ENCODE measurements around the gene ACOX3.
"Not testable (repeated sequence)": the region's sequence is repeated elsewhere in the genome, so short reads cannot be mapped to it uniquely, and the experiment has no call there.

DNA sequence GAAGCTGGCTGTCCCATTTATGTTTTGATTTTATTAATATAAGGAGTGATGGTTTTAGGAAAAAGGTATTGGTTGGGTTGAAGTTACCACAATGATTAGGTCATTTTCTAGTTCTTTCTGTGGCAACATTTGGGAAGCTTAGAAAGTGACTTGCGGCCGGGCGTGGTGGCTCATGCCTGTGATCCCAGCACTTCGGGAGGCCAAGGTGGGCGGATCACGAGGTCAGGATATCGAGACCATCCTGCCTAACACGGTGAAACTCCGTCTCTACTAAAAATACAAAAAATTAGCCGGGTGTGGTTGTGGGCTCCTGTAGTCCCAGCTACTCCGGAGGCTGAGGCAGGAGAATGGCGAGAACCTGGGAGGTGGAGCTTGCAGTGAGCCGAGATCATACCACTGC, 54.4 kb downstream of the ACOX3 start:
- TF ChIP-seq RAD21 (conservative IDR thresholded peaks at IDR 0.05 in 1 of 2, IDR thresholded peaks at IDR 0.05 in 1 of 2); HDAC2 (IDR thresholded peaks at IDR 0.05); RFX5 (IDR thresholded peaks at IDR 0.05); HMGXB4 (CRISPR knock-in tag; IDR thresholded peaks at IDR 0.05; ENCODE audit: borderline replicate concordance); POLR2A (IDR thresholded peaks at IDR 0.05; ENCODE audit: low read length); FOSL2 (IDR thresholded peaks at IDR 0.05); FOSL2 (CRISPR knock-in tag; IDR thresholded peaks at IDR 0.05): not testable (repeated sequence)
- TF ChIP-seq, protein P1, sequence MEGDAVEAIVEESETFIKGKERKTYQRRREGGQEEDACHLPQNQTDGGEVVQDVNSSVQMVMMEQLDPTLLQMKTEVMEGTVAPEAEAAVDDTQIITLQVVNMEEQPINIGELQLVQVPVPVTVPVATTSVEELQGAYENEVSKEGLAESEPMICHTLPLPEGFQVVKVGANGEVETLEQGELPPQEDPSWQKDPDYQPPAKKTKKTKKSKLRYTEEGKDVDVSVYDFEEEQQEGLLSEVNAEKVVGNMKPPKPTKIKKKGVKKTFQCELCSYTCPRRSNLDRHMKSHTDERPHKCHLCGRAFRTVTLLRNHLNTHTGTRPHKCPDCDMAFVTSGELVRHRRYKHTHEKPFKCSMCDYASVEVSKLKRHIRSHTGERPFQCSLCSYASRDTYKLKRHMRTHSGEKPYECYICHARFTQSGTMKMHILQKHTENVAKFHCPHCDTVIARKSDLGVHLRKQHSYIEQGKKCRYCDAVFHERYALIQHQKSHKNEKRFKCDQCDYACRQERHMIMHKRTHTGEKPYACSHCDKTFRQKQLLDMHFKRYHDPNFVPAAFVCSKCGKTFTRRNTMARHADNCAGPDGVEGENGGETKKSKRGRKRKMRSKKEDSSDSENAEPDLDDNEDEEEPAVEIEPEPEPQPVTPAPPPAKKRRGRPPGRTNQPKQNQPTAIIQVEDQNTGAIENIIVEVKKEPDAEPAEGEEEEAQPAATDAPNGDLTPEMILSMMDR (IDR thresholded peaks at IDR 0.05): not testable (repeated sequence)
- TF ChIP-seq, protein P2, sequence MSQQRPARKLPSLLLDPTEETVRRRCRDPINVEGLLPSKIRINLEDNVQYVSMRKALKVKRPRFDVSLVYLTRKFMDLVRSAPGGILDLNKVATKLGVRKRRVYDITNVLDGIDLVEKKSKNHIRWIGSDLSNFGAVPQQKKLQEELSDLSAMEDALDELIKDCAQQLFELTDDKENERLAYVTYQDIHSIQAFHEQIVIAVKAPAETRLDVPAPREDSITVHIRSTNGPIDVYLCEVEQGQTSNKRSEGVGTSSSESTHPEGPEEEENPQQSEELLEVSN (IDR thresholded peaks at IDR 0.05; ENCODE audit: borderline replicate concordance, low read depth): not testable (repeated sequence)
- TF ChIP-seq, protein P3, sequence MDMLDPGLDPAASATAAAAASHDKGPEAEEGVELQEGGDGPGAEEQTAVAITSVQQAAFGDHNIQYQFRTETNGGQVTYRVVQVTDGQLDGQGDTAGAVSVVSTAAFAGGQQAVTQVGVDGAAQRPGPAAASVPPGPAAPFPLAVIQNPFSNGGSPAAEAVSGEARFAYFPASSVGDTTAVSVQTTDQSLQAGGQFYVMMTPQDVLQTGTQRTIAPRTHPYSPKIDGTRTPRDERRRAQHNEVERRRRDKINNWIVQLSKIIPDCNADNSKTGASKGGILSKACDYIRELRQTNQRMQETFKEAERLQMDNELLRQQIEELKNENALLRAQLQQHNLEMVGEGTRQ (IDR thresholded peaks at IDR 0.05): not testable (repeated sequence)
